ENCODE results near the gene PIWIL1.

Gene PIWIL1

GRCh38 chr12:130336723-130337487, 782 bp upstream of the PIWIL1 start:
- DNase-seq (ENCODE audit: low read depth in 2 of 2), result no peak

- DNase-seq (ENCODE audit: low read depth in 2 of 2), result no peak
Observed at GRCh38 chr12:130338794-130339601, 1.3 kb downstream of the PIWIL1 start.

DNA sequence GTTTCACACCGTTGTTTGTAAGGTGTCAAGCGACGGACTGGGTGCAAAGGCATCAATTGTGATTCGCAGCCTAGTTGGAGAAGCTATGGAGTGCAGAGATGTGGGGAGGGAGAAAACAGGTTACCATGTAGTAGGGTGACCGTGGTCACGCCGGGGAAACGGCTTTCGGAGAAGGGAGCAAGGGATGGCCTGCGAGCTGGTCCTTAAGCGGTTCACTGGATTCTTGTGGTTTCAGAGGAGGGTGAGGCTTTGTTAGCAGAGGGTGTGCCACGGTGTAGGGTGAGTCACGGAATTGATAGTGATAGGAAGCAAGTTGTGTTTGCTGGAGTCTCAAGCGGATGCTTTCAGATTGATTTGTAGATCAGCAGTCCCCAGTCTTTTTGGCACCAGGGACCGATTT, 2.3 kb downstream of the PIWIL1 start:
- no peak for DNase-seq (ENCODE audit: low read depth in 2 of 2)

DNA sequence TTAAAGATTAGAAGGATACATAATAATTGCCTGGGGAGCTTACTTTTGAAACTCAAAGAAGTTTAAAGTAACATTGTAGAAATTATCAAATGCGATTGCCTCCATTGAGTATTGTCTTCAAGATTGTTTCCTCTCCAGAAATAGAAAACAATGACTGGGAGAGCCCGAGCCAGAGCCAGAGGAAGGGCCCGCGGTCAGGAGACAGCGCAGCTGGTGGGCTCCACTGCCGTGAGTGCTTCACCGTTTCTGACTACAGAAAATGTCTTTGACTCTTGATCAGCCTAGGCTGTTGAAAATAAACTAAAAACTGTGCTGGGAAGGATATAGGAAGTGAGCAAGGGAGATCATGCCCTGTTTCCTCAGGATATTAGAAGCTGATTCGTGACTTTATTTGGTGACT, 4.8 kb downstream of the PIWIL1 start:
- no peak for DNase-seq (ENCODE audit: low read depth in 2 of 2)

GRCh38 chr12:130342842-130343241, 5.2 kb downstream of the PIWIL1 start:
- DNase-seq (ENCODE audit: low read depth in 2 of 2), result no peak

GRCh38 chr12:130344529-130344928, 6.8 kb downstream of the PIWIL1 start:
- DNase-seq (ENCODE audit: low read depth in 2 of 2), result no peak

DNA sequence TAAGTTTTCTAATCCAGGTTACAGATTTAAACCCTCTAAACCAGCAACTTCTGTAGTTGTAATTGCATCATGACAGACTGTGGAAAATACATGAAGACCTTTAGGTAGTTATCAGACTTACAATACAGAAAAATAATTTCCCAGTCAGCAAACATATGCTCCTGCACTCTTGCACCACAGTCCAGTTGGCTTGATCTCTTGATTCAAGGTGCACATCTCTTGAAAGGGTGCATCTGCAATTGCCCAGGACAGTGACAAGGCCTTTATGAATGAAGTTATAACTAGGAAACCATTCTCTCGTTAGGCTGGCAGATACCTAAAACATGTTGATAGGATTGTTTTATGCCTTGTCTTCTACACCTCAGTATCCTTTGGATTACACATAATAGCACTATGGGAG, 7.6 kb downstream of the PIWIL1 start:
- DNase-seq (ENCODE audit: low read depth in 2 of 2), result no peak

DNA sequence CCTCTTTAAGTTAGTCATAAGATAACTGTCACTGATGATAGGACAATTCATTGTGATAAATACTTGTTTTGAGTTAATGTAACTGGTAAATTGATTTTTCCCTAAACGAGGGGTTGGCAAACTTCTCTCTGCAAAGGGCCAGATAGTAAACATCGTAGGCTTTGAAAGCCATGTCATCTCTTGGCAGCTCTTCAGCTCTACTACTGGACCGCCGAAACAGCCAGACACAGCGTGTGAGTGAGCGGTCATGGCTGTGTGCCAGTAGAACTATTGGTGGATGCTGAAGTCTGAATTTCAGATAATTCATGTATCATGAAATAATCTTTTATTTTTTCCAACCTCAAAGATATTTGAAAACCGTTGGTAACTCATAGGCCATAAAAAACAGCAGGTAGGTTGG, 9.9 kb downstream of the PIWIL1 start:
- DNase-seq (ENCODE audit: low read depth in 2 of 2), result no peak

GRCh38 chr12:130350715-130351114, 13.0 kb downstream of the PIWIL1 start:
- no peak for DNase-seq (ENCODE audit: low read depth in 2 of 2)

DNA sequence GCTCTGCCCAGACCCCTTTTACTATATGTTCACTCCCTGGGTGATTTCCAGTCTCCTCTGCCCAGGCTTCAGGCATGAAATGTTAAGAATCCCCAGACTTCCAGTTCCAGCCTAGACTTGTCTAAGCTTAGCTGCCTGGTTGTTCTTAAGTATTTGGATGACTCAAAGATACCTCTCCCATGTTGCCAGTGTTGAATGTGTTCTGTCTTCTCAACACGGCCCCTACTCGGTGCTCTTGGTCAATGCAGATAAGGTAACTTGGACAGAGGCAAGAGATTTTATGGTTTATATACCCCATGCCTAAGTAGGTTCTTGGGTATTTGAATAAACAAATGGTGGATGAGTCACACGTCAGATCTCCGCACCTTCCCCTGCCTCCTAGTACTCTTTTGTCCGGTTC, 13.6 kb downstream of the PIWIL1 start:
- DNase-seq (ENCODE audit: low read depth in 2 of 2), result no peak

DNA sequence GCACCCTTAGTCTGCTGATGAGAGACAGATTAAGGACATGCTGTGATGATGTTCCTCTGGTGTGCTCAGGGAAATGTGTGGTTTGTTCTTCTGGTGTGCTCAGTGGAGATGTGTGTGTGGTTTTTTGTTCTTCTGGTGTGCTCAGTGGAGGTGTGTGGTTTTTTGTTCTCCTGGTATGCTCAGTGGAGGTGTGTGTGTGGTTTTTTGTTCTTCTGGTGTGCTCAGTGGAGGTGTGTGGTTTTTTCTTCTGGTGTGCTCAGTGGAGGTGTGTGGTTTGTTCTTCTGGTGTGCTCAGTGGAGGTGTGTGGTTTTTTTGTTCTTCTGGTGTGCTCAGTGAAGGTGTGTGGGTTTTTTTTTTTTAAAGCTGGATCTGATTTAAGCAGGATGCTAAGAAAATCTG, 15.4 kb downstream of the PIWIL1 start:
- no peak for DNase-seq (ENCODE audit: low read depth in 2 of 2)

DNA sequence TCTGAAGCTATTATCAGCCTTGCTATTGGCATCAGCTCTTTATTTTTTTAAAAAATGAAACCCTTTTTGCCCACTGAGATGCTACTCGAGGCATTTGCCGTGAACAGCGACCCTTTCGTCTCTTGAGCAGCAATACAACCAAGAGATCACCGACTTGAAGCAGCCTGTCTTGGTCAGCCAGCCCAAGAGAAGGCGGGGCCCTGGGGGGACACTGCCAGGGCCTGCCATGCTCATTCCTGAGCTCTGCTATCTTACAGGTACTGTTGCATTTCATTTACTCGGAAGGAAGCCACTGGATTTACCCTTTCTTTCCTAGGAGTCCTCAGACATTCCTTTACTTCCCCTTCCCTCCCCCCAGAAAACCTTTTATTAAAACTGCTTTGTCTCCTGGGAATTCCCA, 16.7 kb downstream of the PIWIL1 start:
- no peak for DNase-seq (ENCODE audit: low read depth in 2 of 2)

GRCh38 chr12:130356222-130356621, 18.5 kb downstream of the PIWIL1 start:
- no peak for DNase-seq (ENCODE audit: low read depth in 2 of 2)

GRCh38 chr12:130357241-130357640, 19.6 kb downstream of the PIWIL1 start:
- DNase-seq (ENCODE audit: low read depth in 2 of 2), result no peak

DNA sequence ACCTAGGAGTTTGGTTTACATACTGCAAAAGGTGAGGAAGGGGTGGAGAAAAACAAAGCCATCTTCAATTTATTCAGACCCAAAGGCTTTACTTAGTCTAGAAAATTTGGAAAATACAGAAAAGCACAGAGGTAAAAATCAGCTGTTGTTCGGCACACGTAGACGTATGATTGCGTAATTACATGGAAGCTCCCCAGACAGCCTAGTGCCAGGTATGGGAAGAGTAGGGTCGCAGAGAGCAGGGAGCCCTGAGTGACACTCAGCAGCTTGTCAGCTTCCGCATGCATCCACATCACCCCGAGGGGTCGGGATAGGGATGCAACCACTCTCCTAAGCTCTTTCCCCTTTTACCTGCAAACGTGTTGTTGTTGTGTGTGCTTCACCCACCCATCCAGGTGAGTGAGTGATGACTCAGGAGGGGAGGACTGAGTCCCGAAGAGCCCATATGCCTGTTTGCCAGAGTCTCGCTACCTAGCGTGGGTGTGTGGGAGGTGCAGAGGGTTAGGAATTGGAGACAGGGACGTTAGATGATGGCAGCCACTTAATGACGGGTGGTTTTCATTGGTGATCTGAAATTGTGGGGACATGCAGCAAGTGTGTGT, 20.1 kb downstream of the PIWIL1 start:
- DNase-seq (ENCODE audit: low read depth in 2 of 2), result no peak

GRCh38 chr12:130362060-130362459, 24.4 kb downstream of the PIWIL1 start:
- DNase-seq (ENCODE audit: low read depth in 2 of 2), result no peak

- no peak for DNase-seq (ENCODE audit: low read depth in 2 of 2)
Observed at GRCh38 chr12:130364578-130364977, 26.9 kb downstream of the PIWIL1 start.

GRCh38 chr12:130366159-130366558, 28.5 kb downstream of the PIWIL1 start:
- DNase-seq (ENCODE audit: low read depth in 2 of 2), result no peak

DNA sequence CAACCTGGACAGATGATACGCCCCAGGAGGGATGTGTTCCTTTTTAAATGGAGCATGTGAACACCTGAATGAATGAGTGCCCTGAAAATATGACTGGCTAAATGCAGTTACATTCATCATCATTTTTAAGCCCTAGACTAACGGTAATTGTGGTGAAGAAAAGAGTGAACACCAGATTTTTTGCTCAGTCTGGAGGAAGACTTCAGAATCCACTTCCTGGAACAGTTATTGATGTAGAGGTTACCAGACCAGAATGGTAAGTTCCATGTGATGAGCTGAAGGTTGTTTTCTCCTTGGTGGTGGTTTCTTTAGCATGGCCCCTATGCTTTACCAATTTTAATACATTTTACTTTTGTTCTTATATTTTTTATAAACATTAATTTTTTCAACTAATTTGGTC, 29.3 kb downstream of the PIWIL1 start:
- DNase-seq (ENCODE audit: low read depth in 2 of 2), result no peak

DNA sequence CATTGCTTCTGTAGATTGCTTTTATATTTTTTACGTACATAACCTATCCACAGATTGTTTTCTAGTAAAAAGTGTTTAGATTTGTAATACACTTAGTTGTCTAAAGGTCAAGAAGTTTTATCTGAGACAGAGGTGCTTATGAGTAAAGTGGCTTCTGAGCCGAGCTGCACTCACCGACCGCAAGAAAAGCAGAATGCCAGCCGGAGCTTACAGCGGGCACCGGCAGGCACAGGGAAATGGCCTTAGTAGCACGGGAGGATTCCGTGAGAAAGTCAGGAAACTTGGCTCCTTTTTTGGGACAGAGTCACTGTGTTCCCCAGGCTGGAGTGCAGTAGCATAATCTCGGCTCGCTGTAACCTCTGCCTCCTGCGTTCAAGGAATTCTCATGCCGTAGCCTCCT, 29.8 kb downstream of the PIWIL1 start:
- DNase-seq (ENCODE audit: low read depth in 2 of 2), result no peak

DNA sequence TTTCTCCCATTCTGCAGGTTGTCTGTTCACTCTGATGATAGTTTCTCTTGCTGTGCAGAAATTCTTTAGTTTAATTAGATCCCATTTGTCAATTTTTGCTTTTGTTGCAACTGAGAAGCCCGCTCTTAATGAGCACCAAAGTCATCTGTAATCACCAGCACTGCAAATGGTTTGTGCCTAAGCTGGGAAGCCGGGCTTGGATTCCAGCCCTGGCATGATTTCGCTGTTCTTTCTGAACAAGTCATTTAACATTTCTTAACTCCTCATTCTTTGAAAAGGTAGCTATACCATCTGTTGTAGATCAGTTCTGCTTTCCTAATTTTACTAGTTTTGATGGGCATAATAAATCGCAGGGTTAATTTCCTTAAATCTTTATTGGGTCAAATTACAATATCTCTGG, 32.1 kb downstream of the PIWIL1 start:
- DNase-seq (ENCODE audit: low read depth in 2 of 2), result no peak

- no peak for DNase-seq (ENCODE audit: low read depth in 2 of 2)
Observed at GRCh38 chr12:130371296-130371695, 33.6 kb downstream of the PIWIL1 start.

DNA sequence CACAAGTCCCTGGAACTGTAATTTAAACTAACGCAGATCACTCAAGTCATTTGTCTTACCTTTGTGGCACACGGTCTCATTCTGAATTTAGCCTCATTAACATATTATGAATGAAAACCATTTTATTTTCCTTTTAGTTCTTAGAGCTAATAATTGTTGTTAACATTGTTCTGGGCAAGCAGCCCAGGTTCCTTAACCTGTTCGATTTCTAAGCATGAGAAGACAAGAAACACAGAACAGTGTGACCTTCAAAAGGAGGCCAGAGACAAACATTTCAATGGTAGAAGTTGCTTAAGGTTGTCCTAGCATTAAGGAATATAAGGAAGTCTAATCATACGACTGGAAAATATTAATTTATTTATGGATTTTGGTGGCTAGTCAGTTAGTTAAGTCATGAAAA, 35.2 kb downstream of the PIWIL1 start:
- DNase-seq (ENCODE audit: low read depth in 2 of 2), result no peak
